ENCODE results near the gene KLHL22.
A peak's percentile ranks its signal among the peaks of the same experiment; 100 is the strongest.
"Not testable (repeated sequence)": the region's sequence is repeated elsewhere in the genome, so short reads cannot be mapped to it uniquely, and the experiment has no call there.

KLHL22 gene

GRCh38 chr22:20494978-20495860 is at the start of gene KLHL22:
KLHL22 (minus strand) TSS chr22:20495795; CDS start chr22:20489211, 6,584 bp downstream.
- H3K4me3 ChIP-seq (ENCODE audit: low read length, poor library complexity, severe bottlenecking) = peak within 1 kb of the TSS; percentile 82
- peak within 1 kb of the TSS; percentile 86 for H3K9ac ChIP-seq (ENCODE audit: low read depth, low read length, poor library complexity, severe bottlenecking)
- H3K79me2 ChIP-seq (ENCODE audit: insufficient read depth, low read length) = peaks cover 41% of the 10 kb centered on the region
- H3K9me2 ChIP-seq (replicated peaks; ENCODE audit: low read depth, low read length) = no peaks in the 10 kb centered on the region
- peak within 1 kb of the TSS; percentile 95 for H3K4me2 ChIP-seq (ENCODE audit: low read depth, low read length, poor library complexity, severe bottlenecking)
- H3K36me3 ChIP-seq (ENCODE audit: insufficient read depth, low read length) = no peaks in the 10 kb centered on the region
- H3F3A ChIP-seq (ENCODE audit: low read depth) = no peaks in the 10 kb centered on the region
- H3K27me3 ChIP-seq (ENCODE audit: insufficient read depth, low read length, poor library complexity, severe bottlenecking) = no peaks in the 10 kb centered on the region
- no peaks in the 10 kb centered on the region for H3K9me3 ChIP-seq (ENCODE audit: insufficient read depth, low read depth, low read length)
- H4K20me1 ChIP-seq (ENCODE audit: insufficient read depth, low read length, poor library complexity, severe bottlenecking) = peaks cover 11% of the 10 kb centered on the region
- TF ChIP-seq EZH2phosphoT487 (IDR thresholded peaks at IDR 0.05; ENCODE audit: borderline replicate concordance) (no peak), CTCF (conservative IDR thresholded peaks at IDR 0.05; ENCODE audit: low read length) (no peak)
- H2AFZ ChIP-seq (ENCODE audit: low read length) = peak within 1 kb of the TSS; percentile 87
- peaks cover 13% of the 10 kb centered on the region for H3K4me1 ChIP-seq (ENCODE audit: insufficient read depth, low read length, poor library complexity, severe bottlenecking)

GRCh38 chr22:20545318-20545634 is 49.7 kb upstream of the KLHL22 start:
- H3K4me3 ChIP-seq (ENCODE audit: low read length, poor library complexity, severe bottlenecking); H2AFZ ChIP-seq (ENCODE audit: low read length); H3K9me2 ChIP-seq (replicated peaks; ENCODE audit: low read depth, low read length); H3K9me3 ChIP-seq (ENCODE audit: insufficient read depth, low read depth, low read length); H3F3A ChIP-seq (ENCODE audit: low read depth); H3K27me3 ChIP-seq (ENCODE audit: insufficient read depth, low read length, poor library complexity, severe bottlenecking); H3K4me2 ChIP-seq (ENCODE audit: low read depth, low read length, poor library complexity, severe bottlenecking); H3K9ac ChIP-seq (ENCODE audit: low read depth, low read length, poor library complexity, severe bottlenecking): not testable (repeated sequence)
- H3K36me3 ChIP-seq (ENCODE audit: insufficient read depth, low read length) = peaks cover 50% of the 10 kb centered on the region; the same call in 1 of the 2 replicates
- peaks cover 66% of the 10 kb centered on the region for H3K79me2 ChIP-seq (ENCODE audit: insufficient read depth, low read length)
- H3K4me1 ChIP-seq (ENCODE audit: insufficient read depth, low read length, poor library complexity, severe bottlenecking) = peaks cover 17% of the 10 kb centered on the region
- H4K20me1 ChIP-seq (ENCODE audit: insufficient read depth, low read length, poor library complexity, severe bottlenecking) = peaks cover 46% of the 10 kb centered on the region

GRCh38 chr22:20542736-20543135 is 47.1 kb upstream of the KLHL22 start:
- H3K9me3 ChIP-seq (ENCODE audit: insufficient read depth, low read depth, low read length) = no peaks in the 10 kb centered on the region
- no peaks in the 10 kb centered on the region for H3F3A ChIP-seq (ENCODE audit: low read depth)
- peaks cover 50% of the 10 kb centered on the region for H3K79me2 ChIP-seq (ENCODE audit: insufficient read depth, low read length)
- no peaks in the 10 kb centered on the region for H3K9me2 ChIP-seq (replicated peaks; ENCODE audit: low read depth, low read length)
- no peaks in the 10 kb centered on the region for H3K27me3 ChIP-seq (ENCODE audit: insufficient read depth, low read length, poor library complexity, severe bottlenecking)
- H4K20me1 ChIP-seq (ENCODE audit: insufficient read depth, low read length, poor library complexity, severe bottlenecking) = peaks cover 26% of the 10 kb centered on the region
- no peak overlapping the region for H3K9ac ChIP-seq (ENCODE audit: low read depth, low read length, poor library complexity, severe bottlenecking)
- no peaks in the 10 kb centered on the region for H3K4me1 ChIP-seq (ENCODE audit: insufficient read depth, low read length, poor library complexity, severe bottlenecking)
- no peak overlapping the region for H3K4me3 ChIP-seq (ENCODE audit: low read length, poor library complexity, severe bottlenecking)
- no peak overlapping the region for H2AFZ ChIP-seq (ENCODE audit: low read length)
- no peak overlapping the region for H3K4me2 ChIP-seq (ENCODE audit: low read depth, low read length, poor library complexity, severe bottlenecking)
- peaks cover 72% of the 10 kb centered on the region for H3K36me3 ChIP-seq (ENCODE audit: insufficient read depth, low read length)
- TF ChIP-seq CTCF (conservative IDR thresholded peaks at IDR 0.05; ENCODE audit: low read length) = no peak
- TF ChIP-seq EZH2phosphoT487 (IDR thresholded peaks at IDR 0.05; ENCODE audit: borderline replicate concordance) = no peak

GRCh38 chr22:20542055-20542454 is 46.5 kb upstream of the KLHL22 start:
- no peak overlapping the region for H3K4me3 ChIP-seq (ENCODE audit: low read length, poor library complexity, severe bottlenecking)
- TF ChIP-seq EZH2phosphoT487 (IDR thresholded peaks at IDR 0.05; ENCODE audit: borderline replicate concordance) = no peak
- no peak for TF ChIP-seq CTCF (conservative IDR thresholded peaks at IDR 0.05; ENCODE audit: low read length)
- H2AFZ ChIP-seq (ENCODE audit: low read length) = no peak overlapping the region
- H3F3A ChIP-seq (ENCODE audit: low read depth) = no peaks in the 10 kb centered on the region
- peaks cover 24% of the 10 kb centered on the region for H4K20me1 ChIP-seq (ENCODE audit: insufficient read depth, low read length, poor library complexity, severe bottlenecking)
- H3K9me2 ChIP-seq (replicated peaks; ENCODE audit: low read depth, low read length) = no peaks in the 10 kb centered on the region
- no peaks in the 10 kb centered on the region for H3K4me1 ChIP-seq (ENCODE audit: insufficient read depth, low read length, poor library complexity, severe bottlenecking)
- H3K9me3 ChIP-seq (ENCODE audit: insufficient read depth, low read depth, low read length) = no peaks in the 10 kb centered on the region
- no peak overlapping the region for H3K9ac ChIP-seq (ENCODE audit: low read depth, low read length, poor library complexity, severe bottlenecking)
- H3K4me2 ChIP-seq (ENCODE audit: low read depth, low read length, poor library complexity, severe bottlenecking) = no peak overlapping the region
- no peaks in the 10 kb centered on the region for H3K27me3 ChIP-seq (ENCODE audit: insufficient read depth, low read length, poor library complexity, severe bottlenecking)
- H3K79me2 ChIP-seq (ENCODE audit: insufficient read depth, low read length) = peaks cover 52% of the 10 kb centered on the region
- peaks cover 78% of the 10 kb centered on the region for H3K36me3 ChIP-seq (ENCODE audit: insufficient read depth, low read length)

- Histone ChIP-seq H3K36me3 (ENCODE audit: insufficient read depth, low read length) (peaks cover 69% of the 10 kb centered on the region), H3K79me2 (ENCODE audit: insufficient read depth, low read length) (peaks cover 48% of the 10 kb centered on the region), H4K20me1 (ENCODE audit: insufficient read depth, low read length, poor library complexity, severe bottlenecking) (peaks cover 25% of the 10 kb centered on the region)
These were observed 43.3 kb upstream of the KLHL22 start for GRCh38 chr22:20538875-20539274.

More at GRCh38 chr22:20538875-20539274, 43.3 kb upstream of the KLHL22 start:
- not testable (repeated sequence) for H3K4me2 ChIP-seq (ENCODE audit: low read depth, low read length, poor library complexity, severe bottlenecking); H3F3A ChIP-seq (ENCODE audit: low read depth); H3K9me2 ChIP-seq (replicated peaks; ENCODE audit: low read depth, low read length); H3K27me3 ChIP-seq (ENCODE audit: insufficient read depth, low read length, poor library complexity, severe bottlenecking); H3K9ac ChIP-seq (ENCODE audit: low read depth, low read length, poor library complexity, severe bottlenecking); H2AFZ ChIP-seq (ENCODE audit: low read length); H3K9me3 ChIP-seq (ENCODE audit: insufficient read depth, low read depth, low read length); H3K4me1 ChIP-seq (ENCODE audit: insufficient read depth, low read length, poor library complexity, severe bottlenecking); H3K4me3 ChIP-seq (ENCODE audit: low read length, poor library complexity, severe bottlenecking)

Data from Loucy (cell line).